ENCODE data around the gene BBS4. TPM values are rescaled to one million over a fixed set of nuclear protein-coding genes. Genes with fewer than 3 reads are reported as not detected.

BBS4 gene
- total RNA-seq, 1 experiment from 2014 or later: 10.8 TPM

- H3K4me3 ChIP-seq: no peak overlapping the region
- peaks cover 19% of the 10 kb centered on the region for H3K27me3 ChIP-seq (ENCODE audit: insufficient read depth, low read depth)
- no peak for DNase-seq
- peaks cover 21% of the 10 kb centered on the region for H3K4me1 ChIP-seq (replicated peaks; ENCODE audit: insufficient read depth)
- peaks cover 25% of the 10 kb centered on the region for H3K79me2 ChIP-seq (ENCODE audit: low read depth)
- no peaks in the 10 kb centered on the region for H3K9me2 ChIP-seq (ENCODE audit: insufficient read depth)
- CTCF ChIA-PET: no interaction called here
- H2AFZ ChIP-seq: no peak overlapping the region
- H3K4me2 ChIP-seq: no peak overlapping the region
- H3F3A ChIP-seq (ENCODE audit: insufficient read depth, low read depth): no peaks in the 10 kb centered on the region
- H3K36me3 ChIP-seq (ENCODE audit: low read depth): no peaks in the 10 kb centered on the region
- BruUV-seq (replicated peaks): no TSS peak
- POLR2A ChIA-PET (ENCODE audit: unreplicated experiment): no interaction called here
- H3K9me3 ChIP-seq (ENCODE audit: insufficient read depth, low read depth): no peaks in the 10 kb centered on the region
- H4K20me1 ChIP-seq (ENCODE audit: insufficient read depth): no peaks in the 10 kb centered on the region
- TF ChIP-seq CTCF (conservative IDR thresholded peaks at IDR 0.05) (no peak), EZH2 (IDR thresholded peaks at IDR 0.05; ENCODE audit: low read depth) (no peak)
- H3K27ac ChIP-seq: no peak overlapping the region
- intact Hi-C loops (cut with micrococcal nuclease; ENCODE audit: unreplicated experiment): loop anchor here (10.0 kb wide), 3 partner anchors 181 to 459 kb away; partner anchors contain the start of gene ARIH1
These were observed 99.8 kb downstream of the BBS4 start for GRCh38 chr15:72785841-72786240.

GRCh38 chr15:72786242-72786641, 100.2 kb downstream of the BBS4 start:
- no peak overlapping the region for H2AFZ ChIP-seq
- ChIA-PET POLR2A (ENCODE audit: unreplicated experiment) (no interaction called here), CTCF (no interaction called here)
- no peaks in the 10 kb centered on the region for H3F3A ChIP-seq (ENCODE audit: insufficient read depth, low read depth)
- no peaks in the 10 kb centered on the region for H4K20me1 ChIP-seq (ENCODE audit: insufficient read depth)
- no peaks in the 10 kb centered on the region for H3K36me3 ChIP-seq (ENCODE audit: low read depth)
- no peaks in the 10 kb centered on the region for H3K9me3 ChIP-seq (ENCODE audit: insufficient read depth, low read depth)
- BruUV-seq (replicated peaks): no TSS peak
- no peak for DNase-seq
- no peak overlapping the region for H3K4me2 ChIP-seq
- no peak for TF ChIP-seq EZH2 (IDR thresholded peaks at IDR 0.05; ENCODE audit: low read depth)
- TF ChIP-seq CTCF (conservative IDR thresholded peaks at IDR 0.05): no peak
- H3K27me3 ChIP-seq (ENCODE audit: insufficient read depth, low read depth): peaks cover 23% of the 10 kb centered on the region
- no peak overlapping the region for H3K4me3 ChIP-seq
- H3K4me1 ChIP-seq (replicated peaks; ENCODE audit: insufficient read depth): peaks cover 20% of the 10 kb centered on the region
- peaks cover 21% of the 10 kb centered on the region for H3K79me2 ChIP-seq (ENCODE audit: low read depth)
- no peaks in the 10 kb centered on the region for H3K9me2 ChIP-seq (ENCODE audit: insufficient read depth)
- intact Hi-C loops (cut with micrococcal nuclease; ENCODE audit: unreplicated experiment): loop anchor here (10.0 kb wide), 3 partner anchors 181 to 459 kb away; partner anchors contain the start of gene ARIH1
- no peak overlapping the region for H3K27ac ChIP-seq

DNA sequence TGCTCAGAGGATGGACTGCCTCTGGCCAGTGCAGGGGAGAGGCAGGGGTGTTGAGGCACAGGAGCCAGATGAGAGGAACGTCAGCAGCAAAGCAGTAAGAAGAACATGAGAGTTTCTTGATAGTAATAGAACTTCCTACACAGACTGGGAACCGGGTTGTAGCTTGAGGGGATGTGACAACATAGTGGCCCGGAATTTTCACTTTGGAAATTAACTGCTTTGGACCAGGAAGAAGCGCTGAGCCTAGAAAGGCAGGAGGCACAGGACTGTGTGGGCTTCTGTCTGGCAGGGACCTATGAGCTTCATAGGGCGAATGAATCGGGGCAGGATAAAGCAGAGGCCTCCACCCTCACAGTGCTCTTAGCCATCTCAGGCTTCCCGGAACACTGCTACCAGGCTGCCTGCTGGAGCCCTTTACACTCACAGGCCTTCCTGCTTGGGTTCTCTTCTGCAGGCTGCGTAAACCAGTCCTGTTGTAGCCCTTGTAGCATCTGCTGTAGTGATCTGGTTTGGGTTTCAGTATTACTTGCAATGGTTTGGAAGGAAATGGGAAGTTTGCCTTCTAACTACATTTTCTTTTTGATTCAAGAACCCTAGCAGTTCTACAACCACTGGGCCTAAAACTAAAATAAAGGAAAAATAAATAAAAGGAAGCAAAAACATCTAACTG, 100.8 kb downstream of the BBS4 start:
- Histone ChIP-seq H3F3A (ENCODE audit: insufficient read depth, low read depth) (no peaks in the 10 kb centered on the region), H3K36me3 (ENCODE audit: low read depth) (no peaks in the 10 kb centered on the region), H3K4me2 (no peak overlapping the region), H3K4me3 (no peak overlapping the region), H3K79me2 (ENCODE audit: low read depth) (peaks cover 16% of the 10 kb centered on the region), H2AFZ (no peak overlapping the region), H3K27me3 (ENCODE audit: insufficient read depth, low read depth) (peaks cover 26% of the 10 kb centered on the region), H3K4me1 (replicated peaks; ENCODE audit: insufficient read depth) (peaks cover 15% of the 10 kb centered on the region), H4K20me1 (ENCODE audit: insufficient read depth) (no peaks in the 10 kb centered on the region), H3K9me3 (ENCODE audit: insufficient read depth, low read depth) (no peaks in the 10 kb centered on the region), H3K9me2 (ENCODE audit: insufficient read depth) (no peaks in the 10 kb centered on the region), H3K27ac (no peak overlapping the region)
- POLR2A ChIA-PET (ENCODE audit: unreplicated experiment): no interaction called here
- no peak for DNase-seq
- BruUV-seq (replicated peaks): no TSS peak
- CTCF ChIA-PET: no interaction called here
- TF ChIP-seq CTCF (conservative IDR thresholded peaks at IDR 0.05) (no peak), EZH2 (IDR thresholded peaks at IDR 0.05; ENCODE audit: low read depth) (no peak)
- intact Hi-C loops (cut with micrococcal nuclease; ENCODE audit: unreplicated experiment): loop anchor here (10.0 kb wide), 3 partner anchors 182 to 458 kb away; partner anchors contain the start of gene ARIH1

Data from PC-9 (cell line).